Endothelial cell of umbilical vein (primary cell): ENCODE measurements around the gene MRC2.
"Not testable (repeated sequence)": the region's sequence is repeated elsewhere in the genome, so short reads cannot be mapped to it uniquely, and the experiment has no call there.

ENCODE experiments used
- CTCF ChIP-seq, 2 donors: IDR thresholded peaks; 1 replicate in 1 of 2; 2 replicates in 1 of 2; pipeline ENCODE4 v1.5.1; 2011; ENCODE audit warnings: low read length in 2 of 2, mild to moderate bottlenecking in 2 of 2, moderate library complexity in 2 of 2, control low read depth in 1 of 2, inconsistent platforms in 1 of 2, low read depth in 1 of 2; ENCODE audit not compliant: insufficient read depth in 1 of 2; ENCODE audit errors: extremely low read depth in 1 of 2
- GATA2 ChIP-seq: IDR thresholded peaks from 2 replicates; pipeline ENCODE4 v1.7.0; 2011; ENCODE audit warnings: low read depth, mild to moderate bottlenecking, moderate library complexity, mixed read lengths, low read length; ENCODE audit not compliant: insufficient read length, insufficient read depth
- POLR2A ChIP-seq: IDR thresholded peaks from 2 replicates; pipeline ENCODE4 v1.6.1; 2012; ENCODE audit warnings: low read depth, mild to moderate bottlenecking, control low read depth, low read length
- POLR2AphosphoS5 ChIP-seq: IDR thresholded peaks from 2 replicates; pipeline ENCODE4 v1.6.1; 2012; ENCODE audit warnings: low read depth, mild to moderate bottlenecking, control low read depth, low read length, moderate library complexity; ENCODE audit not compliant: insufficient read depth

GRCh38 chr17:62691589-62691915 lies 64.1 kb downstream of the MRC2 start:
- TF ChIP-seq CTCF (IDR thresholded peaks at IDR 0.05; ENCODE audit: extremely low read depth in 1 of 2, insufficient read depth in 1 of 2, low read depth in 1 of 2, low read length in 2 of 2); POLR2A; POLR2AphosphoS5; GATA2: not testable (repeated sequence)
